ENCODE measurements around the gene NELFB.
"Not testable (repeated sequence)": the region's sequence is repeated elsewhere in the genome, so short reads cannot be mapped to it uniquely, and the experiment has no call there.

NELFB gene

DNA sequence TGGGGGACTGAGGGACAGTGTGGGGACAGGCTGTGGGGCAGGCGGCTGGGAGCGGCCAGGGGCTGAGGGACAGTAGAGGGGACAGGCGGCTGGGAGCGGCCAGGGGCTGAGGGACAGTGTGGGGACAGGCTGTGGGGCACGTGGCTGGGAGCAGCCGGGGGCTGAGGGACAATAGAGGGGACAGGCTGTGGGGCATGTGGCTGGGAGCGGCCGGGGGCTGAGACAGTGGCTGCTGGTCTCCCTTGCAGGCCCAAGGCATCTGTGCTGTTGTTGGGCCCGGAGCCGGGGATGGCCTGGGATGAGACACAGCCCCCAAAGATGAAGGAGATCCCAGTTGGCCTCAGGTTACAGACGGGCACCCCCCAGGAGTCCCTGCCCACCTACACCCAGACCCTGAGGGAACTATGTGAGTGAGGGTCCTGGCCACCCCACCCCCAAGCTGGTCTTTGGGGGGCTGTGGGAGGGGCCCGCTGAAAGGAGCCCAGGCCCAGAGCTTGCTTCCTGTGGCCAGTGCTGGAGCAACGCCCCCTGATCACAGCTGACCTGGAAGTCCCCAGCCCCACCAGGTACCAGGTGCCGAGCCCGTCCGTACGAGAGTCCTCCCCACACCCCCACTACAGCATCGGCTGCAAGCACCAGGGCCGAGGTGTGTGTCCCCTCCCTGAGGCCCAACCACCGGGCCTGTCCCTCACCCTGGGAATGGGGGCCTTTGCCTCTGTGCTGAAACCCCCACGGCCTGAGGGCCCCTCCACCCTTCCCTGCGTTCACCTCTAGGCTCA lies 3.4 kb upstream of the NELFB start:
- no peak for DNase-seq

DNA sequence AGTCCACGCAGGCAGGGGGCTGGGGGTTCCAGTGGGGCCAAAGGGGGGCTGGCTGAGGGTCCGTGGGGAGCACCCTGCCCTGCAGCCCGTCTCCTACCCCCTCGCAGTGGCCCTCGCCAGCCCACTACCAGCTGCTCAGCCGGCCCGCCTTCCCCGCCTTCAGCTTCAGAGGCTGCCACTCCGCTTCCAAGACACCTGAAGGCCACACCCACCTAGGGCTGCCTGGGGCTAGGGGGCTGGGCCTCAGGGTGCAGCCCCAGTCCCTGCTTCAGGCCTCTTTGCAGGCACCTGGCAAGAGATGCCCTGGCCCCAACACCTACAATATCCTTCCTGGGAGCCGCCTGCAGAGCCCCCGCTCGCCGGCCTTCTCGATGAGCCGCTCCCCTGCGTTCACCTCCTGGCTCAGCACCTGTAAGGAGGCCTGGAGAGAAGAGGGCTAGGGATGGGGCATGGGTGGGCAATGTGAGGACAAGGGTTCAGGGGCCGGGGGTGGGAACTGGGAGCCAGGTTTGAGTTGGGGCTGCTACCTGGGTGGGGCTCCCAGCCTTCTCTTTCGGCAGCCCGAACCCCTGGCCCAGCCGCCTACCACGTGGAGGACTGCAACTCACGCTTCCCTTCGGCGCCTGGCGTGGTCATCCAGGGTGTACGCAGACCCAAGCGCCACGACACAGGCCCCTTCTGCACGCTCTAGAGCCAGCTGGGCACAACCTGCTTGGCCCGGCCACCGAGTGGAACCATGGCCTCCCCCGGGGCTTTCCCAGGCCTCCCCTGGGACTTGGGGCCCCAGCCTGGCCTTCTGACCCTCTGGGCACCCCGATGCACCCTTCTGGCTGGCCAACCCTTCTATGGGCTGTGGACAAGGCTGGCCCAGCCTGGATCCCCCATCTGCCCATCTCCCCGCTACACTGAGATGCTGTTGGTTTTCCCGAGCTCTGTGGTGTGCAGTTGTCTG lies 2.3 kb upstream of the NELFB start:
- no peak for DNase-seq

- DNase-seq, result no peak
Measured at GRCh38 chr9:137253717-137254623, 1.2 kb upstream of the NELFB start.

- DNase-seq, result no peak
Measured at GRCh38 chr9:137255448-137256114, 454 bp downstream of the NELFB start.

GRCh38 chr9:137256362-137256761 lies 1.2 kb downstream of the NELFB start:
- no peak for DNase-seq

- DNase-seq, result no peak
Measured at GRCh38 chr9:137256856-137257255, 1.7 kb downstream of the NELFB start.

GRCh38 chr9:137262173-137262908 lies 7.2 kb downstream of the NELFB start:
- DNase-seq, result not testable (repeated sequence)

DNA sequence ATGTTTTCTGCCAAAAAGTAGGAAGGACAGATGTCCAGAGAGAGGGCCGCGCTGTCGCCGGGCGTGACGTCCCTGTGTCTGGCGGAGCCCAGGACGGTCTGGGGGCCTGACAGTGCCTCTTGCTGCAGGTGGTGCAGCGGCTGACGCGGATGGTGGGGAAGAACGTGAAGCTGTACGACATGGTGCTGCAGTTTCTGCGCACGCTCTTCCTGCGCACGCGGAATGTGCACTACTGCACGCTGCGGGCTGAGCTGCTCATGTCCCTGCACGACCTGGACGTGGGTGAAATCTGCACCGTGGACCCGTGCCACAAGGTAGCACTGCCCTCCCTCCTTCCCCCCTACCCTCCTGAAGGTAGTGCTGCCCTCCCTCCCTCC lies 7.8 kb downstream of the NELFB start:
- DNase-seq, result no peak

GRCh38 chr9:137263506-137263905 lies 8.4 kb downstream of the NELFB start:
- DNase-seq, result no peak

DNA sequence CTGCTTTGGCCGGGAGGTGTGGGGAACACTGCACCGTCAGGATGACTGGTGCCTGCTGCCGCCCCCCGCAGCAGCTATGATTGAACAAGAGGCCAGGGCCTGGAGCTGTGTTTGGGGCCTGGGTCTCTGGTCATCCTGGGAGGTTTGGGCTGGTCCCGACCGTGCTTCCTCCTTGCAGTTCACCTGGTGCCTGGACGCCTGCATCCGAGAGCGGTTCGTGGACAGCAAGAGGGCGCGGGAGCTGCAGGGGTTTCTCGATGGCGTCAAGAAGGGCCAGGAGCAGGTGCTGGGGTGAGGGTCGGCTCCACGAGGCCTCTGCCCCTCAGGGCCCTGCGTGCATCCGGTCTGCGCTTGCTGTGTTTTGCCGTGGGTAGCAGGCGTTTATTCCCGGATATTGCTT lies 8.9 kb downstream of the NELFB start:
- no peak for DNase-seq

DNA sequence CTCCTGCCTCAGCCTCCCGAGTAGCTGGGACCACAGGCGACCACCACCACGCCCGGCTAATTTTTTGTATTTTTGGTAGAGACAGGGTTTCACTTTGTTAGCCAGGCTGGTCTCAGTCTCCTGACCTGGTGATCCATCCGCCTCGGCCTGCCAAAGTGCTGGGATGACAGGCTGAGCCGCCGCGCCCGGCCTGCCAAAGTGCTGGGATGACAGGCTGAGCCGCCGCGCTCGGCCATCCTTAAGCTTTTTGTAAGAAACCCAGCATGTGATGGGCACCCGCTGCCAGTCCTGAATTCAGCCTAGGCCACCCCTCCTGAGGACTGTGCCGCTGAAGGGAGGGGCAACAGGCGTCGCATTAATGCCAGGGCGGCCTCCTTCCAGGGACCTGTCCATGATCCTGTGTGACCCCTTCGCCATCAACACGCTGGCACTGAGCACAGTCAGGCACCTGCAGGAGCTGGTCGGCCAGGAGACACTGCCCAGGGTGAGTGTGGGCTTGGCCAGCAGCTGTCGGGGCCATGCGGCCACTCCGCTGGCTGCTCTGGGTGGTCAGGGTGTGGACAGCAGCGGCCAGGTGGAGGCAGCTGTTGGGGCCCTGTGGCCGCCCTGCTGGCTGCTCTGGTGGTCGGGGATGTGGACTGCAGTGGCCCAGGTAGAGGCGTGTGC lies 10.5 kb downstream of the NELFB start:
- DNase-seq, result no peak

DNA sequence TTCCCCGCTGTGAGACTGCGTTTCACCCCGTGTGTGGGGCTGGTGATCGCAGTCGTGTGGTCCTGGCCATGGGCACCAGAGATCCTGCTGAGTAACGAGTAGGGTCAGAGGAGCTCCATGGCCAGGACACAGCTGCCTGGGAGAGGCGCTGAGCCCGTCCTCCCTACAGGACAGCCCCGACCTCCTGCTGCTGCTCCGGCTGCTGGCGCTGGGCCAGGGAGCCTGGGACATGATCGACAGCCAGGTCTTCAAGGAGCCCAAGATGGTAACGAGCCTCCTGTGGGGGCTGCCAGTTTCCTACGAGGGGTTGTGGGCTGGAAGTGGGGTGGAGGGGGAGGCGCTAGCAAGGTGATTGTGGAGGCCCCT lies 11.0 kb downstream of the NELFB start:
- no peak for DNase-seq

DNA sequence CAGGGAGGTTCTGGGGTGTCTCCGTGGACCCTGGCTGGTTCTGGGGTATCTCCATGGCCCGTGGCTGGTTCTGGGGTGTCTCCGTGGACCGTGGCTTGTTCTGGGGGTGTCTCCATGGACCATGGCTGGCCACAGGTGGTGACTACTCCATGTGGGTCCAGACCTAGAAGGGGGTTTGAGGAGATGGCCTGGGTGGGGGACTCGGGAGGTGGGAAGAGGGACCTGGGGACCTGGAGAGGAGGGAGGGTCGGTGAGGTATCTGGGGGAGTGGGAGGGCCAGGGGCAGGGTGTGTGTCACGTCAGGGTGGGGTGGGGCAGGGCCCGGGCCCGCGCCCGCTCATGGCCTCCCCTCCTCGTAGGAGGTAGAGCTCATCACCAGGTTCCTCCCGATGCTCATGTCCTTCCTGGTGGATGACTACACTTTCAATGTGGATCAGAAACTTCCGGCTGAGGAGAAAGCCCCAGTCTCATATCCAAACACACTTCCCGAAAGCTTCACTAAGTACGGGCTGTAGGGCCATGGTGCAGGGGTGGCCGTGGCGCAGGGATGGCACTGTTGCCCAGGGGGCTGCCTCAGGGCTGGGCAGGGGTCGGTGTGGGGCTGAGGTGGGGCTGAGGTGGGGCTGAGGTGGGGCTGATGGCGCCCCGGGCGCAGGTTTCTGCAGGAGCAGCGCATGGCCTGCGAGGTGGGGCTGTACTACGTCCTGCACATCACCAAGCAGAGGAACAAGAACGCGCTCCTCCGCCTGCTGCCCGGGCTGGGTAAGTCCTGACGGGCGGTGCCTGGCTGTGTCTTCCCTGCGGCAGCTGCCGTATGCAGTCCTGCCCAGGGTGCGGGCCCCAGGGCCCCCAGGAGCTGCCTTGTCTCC lies 11.7 kb downstream of the NELFB start:
- no peak for DNase-seq

GRCh38 chr9:137267933-137268355 lies 12.8 kb downstream of the NELFB start:
- no peak for DNase-seq

GRCh38 chr9:137268538-137269201 lies 13.5 kb downstream of the NELFB start:
- no peak for DNase-seq

GRCh38 chr9:137269231-137269772 lies 14.2 kb downstream of the NELFB start:
- no peak for DNase-seq

DNA sequence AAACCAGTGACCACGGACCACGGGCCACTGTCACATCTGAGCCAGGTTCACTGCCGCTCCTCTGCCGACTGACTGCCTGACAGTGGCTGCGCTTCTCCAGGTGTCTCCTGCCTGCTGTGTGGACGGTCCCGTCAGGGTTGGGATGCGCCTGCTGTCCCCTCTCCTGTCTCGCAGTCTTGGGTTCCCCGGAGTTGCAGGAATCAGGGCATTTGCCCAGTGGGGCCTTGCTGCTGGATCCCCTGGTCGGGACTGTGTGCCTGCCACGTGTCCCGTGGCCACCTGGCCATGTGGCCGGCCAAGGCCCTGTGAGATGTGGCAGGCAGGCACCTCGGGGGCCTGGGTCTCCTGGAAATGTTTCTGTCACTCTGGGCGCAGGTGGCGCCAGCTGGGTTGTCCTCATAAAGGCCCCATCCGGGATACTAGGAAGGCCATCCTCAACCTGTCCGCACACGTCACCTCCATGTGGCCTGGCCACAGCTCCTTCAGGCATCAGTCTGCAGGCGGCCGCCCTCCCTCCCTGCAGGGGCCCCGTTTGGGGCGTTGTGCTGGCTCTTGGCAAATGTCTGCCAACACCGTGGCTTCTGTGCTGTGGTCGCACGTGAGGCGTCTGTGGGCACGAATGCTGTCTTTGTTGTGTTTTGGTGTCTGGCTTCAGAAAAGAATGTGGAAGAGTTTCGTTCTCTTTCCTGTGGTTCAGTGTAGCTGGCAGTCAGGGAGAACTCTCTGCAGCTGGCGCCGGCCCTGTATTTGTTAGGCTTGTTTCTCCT lies 16.0 kb downstream of the NELFB start:
- DNase-seq, result no peak

GRCh38 chr9:137271696-137272076 lies 16.6 kb downstream of the NELFB start:
- DNase-seq, result no peak

Measured in NCI-H2081 treated with DMSO at 0.1 percent for 48 hours (cell line).